MM.1S (cell line): ENCODE results near the gene GPR180.

Source experiments
- EZH2 ChIP-seq: fragments of 300-600 bp; sonication (generic); optimal IDR thresholded peaks from 2 replicates; pipeline ENCODE3; 2017; ENCODE audit warnings: low read depth, mild to moderate bottlenecking, antibody characterized with exemption, low read length, mixed read lengths
- EZH2phosphoT487 ChIP-seq: fragments of 300-600 bp; sonication (generic); IDR thresholded peaks from 2 replicates; pipeline ENCODE4 v1.6.1; 2018; ENCODE audit warnings: antibody characterized with exemption, low read length
- TF ChIP-seq, protein P1 (sequence below): fragments of 300-600 bp; sonication (generic); IDR thresholded peaks from 2 replicates; pipeline ENCODE4 v1.5.1; 2016; ENCODE audit warnings: antibody characterized with exemption, low read length, mixed read lengths

DNA sequence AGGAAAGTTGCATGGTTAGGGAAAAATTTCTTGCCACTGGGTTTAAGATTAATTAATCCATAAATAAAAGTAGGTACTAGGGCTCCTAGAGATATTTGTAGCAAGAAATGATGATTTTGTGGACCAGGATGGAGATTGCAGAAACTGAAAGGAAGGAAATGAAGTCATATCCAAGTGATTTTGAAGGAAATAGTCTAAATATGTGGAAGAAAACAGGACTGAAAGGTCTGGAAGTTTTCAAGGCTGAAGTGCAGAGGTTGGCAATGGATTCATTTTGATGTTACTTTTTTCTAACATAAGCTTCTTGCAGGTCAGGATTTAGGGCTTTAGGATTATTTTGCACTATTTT, 57.9 kb downstream of the GPR180 start:
- TF ChIP-seq EZH2 (no peak), EZH2phosphoT487 (no peak)
- TF ChIP-seq, protein P1, sequence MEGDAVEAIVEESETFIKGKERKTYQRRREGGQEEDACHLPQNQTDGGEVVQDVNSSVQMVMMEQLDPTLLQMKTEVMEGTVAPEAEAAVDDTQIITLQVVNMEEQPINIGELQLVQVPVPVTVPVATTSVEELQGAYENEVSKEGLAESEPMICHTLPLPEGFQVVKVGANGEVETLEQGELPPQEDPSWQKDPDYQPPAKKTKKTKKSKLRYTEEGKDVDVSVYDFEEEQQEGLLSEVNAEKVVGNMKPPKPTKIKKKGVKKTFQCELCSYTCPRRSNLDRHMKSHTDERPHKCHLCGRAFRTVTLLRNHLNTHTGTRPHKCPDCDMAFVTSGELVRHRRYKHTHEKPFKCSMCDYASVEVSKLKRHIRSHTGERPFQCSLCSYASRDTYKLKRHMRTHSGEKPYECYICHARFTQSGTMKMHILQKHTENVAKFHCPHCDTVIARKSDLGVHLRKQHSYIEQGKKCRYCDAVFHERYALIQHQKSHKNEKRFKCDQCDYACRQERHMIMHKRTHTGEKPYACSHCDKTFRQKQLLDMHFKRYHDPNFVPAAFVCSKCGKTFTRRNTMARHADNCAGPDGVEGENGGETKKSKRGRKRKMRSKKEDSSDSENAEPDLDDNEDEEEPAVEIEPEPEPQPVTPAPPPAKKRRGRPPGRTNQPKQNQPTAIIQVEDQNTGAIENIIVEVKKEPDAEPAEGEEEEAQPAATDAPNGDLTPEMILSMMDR: no peak
